CD4-positive, alpha-beta memory T cell (primary cell): ENCODE results near the gene HOMER2. TPM values are rescaled to one million over a fixed set of nuclear protein-coding genes. Genes with fewer than 3 reads are reported as not detected.

Experiments used
- CTCF ChIA-PET: fragments of 350-600 bp; sonication (Branson Sonifier 250); formaldehyde crosslinking; loops from one replicate; lab custom pipeline; 2021; ENCODE audit warnings: inconsistent platforms; ENCODE audit not compliant: partially characterized antibody; lab: Charles Lee
- POLR2A ChIA-PET: fragments of 350-600 bp; sonication (Branson Sonifier 250); formaldehyde crosslinking; loops from one replicate; lab custom pipeline; 2021; ENCODE audit not compliant: partially characterized antibody; lab: Charles Lee
- DNase-seq, 5 donors: peaks; one replicate each; pipeline versions ENCODE4 v3.0.0 to v3.0.0-alpha.2; 2020 to 2022; ENCODE audit warnings: mixed read lengths in 1 of 5
- H3K27ac ChIP-seq: one replicate; pipeline ENCODE4 v1.7.0; 2013; ENCODE audit warnings: low read depth, low read length
- H3K27me3 ChIP-seq: 2 replicates; pipeline ENCODE4 v1.7.0; 2013; ENCODE audit warnings: mild to moderate bottlenecking, low read length, moderate library complexity; ENCODE audit not compliant: insufficient read depth
- H3K36me3 ChIP-seq: 2 replicates; pipeline ENCODE4 v1.7.0; 2013; ENCODE audit warnings: mild to moderate bottlenecking, low read length, moderate library complexity; ENCODE audit not compliant: insufficient read depth
- H3K4me1 ChIP-seq: 2 replicates; pipeline ENCODE4 v1.7.0; 2013; ENCODE audit warnings: mild to moderate bottlenecking, low read length, moderate library complexity; ENCODE audit not compliant: insufficient read depth
- H3K4me3 ChIP-seq, 2 donors: one replicate each; pipeline ENCODE4 v1.7.0; 2013; ENCODE audit warnings: low read length in 2 of 2, mild to moderate bottlenecking in 1 of 2
- H3K9me3 ChIP-seq, 2 donors: one replicate each; pipeline ENCODE4 v1.7.0; 2013; ENCODE audit warnings: low read length in 2 of 2, control low read depth in 1 of 2; ENCODE audit not compliant: control insufficient read depth in 1 of 2
- H3K27ac Mint-ChIP-seq, 7 donors: one replicate each; pipeline ENCODE4 v1.8.0; 2020 to 2021; ENCODE audit warnings: mixed read lengths in 7 of 7, mild to moderate bottlenecking in 6 of 7, inconsistent platforms in 3 of 7, moderate library complexity in 3 of 7
- H3K27me3 Mint-ChIP-seq, 2 donors: one replicate each; pipeline ENCODE4 v1.8.0; 2020 to 2021; ENCODE audit warnings: mixed read lengths in 2 of 2
- H3K36me3 Mint-ChIP-seq, 2 donors: one replicate each; pipeline ENCODE4 v1.8.0; 2020 to 2021; ENCODE audit warnings: mixed read lengths in 2 of 2, inconsistent platforms in 1 of 2, mild to moderate bottlenecking in 1 of 2
- H3K4me1 Mint-ChIP-seq, 4 donors: one replicate each; pipeline ENCODE4 v1.8.0; 2020 to 2021; ENCODE audit warnings: mixed read lengths in 4 of 4, mild to moderate bottlenecking in 1 of 4
- H3K4me3 Mint-ChIP-seq, 8 donors: one replicate each; pipeline ENCODE4 v1.8.0; 2020 to 2021; ENCODE audit warnings: mixed read lengths in 8 of 8, mild to moderate bottlenecking in 7 of 8, moderate library complexity in 6 of 8, inconsistent platforms in 3 of 8
- H3K9me3 Mint-ChIP-seq, 8 donors: one replicate each; pipeline ENCODE4 v1.8.0; 2020 to 2021; ENCODE audit warnings: mixed read lengths in 8 of 8, mild to moderate bottlenecking in 5 of 8, inconsistent platforms in 3 of 8, moderate library complexity in 1 of 8
- intact Hi-C: fragments of 100-400 bp; cut with micrococcal nuclease; formaldehyde crosslinking; loops from one replicate; pipeline ENCODE4 v1.15.1; 2023
- polyA plus RNA-seq, 2 donors: library from polyadenylated mRNA; unstranded; fragments of 300-500 nt; fragmentation: Illumina TruSeq; gene quantifications; one replicate each; pipeline ENCODE4 v1.2.3, GENCODE V29; 2021
- total RNA-seq, 2 experiments: library from RNA; stranded (reverse); gene quantifications; one replicate each; pipeline ENCODE4 v1.2.3, GENCODE V29; 2021

Gene HOMER2
- total and polyA plus RNA-seq, 4 experiments from 2014 or later, result 1.5 to 6.5 (median 6.1) TPM; not detected in 1

DNA sequence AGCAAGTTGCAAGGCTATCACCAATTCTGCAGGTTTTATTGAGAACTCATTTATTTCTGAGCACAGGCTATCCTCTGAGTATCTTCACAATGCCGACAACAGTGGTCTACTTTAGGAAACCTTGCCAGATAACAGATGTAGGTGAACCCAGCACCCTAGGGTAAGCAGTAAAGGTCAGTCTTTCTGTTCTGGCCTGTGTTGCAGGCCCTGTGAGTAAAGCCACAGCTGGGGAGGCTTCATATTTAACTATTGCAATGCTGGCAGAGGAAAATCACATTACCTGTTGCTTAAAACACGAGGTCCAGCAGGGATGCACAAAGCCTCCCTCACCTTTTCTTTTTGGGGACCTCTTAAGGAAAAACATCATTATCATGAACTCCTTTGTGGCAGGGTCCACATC is 87.6 kb downstream of the HOMER2 start:
- Histone ChIP-seq H3K27me3 (no peaks in the 10 kb centered on the region), H3K4me3 (no peak overlapping the region), H3K4me1 (no peaks in the 10 kb centered on the region), H3K9me3 (no peaks in the 10 kb centered on the region), H3K36me3 (no peaks in the 10 kb centered on the region), H3K27ac (no peak overlapping the region)
- intact Hi-C loops, result no loop called here
- Mint-ChIP-seq H3K36me3 (no peaks in the 10 kb centered on the region), H3K27ac (no peak overlapping the region), H3K4me1 (no peaks in the 10 kb centered on the region), H3K27me3 (no peaks in the 10 kb centered on the region), H3K4me3 (no peak overlapping the region), H3K9me3 (no peaks in the 10 kb centered on the region)
- ChIA-PET CTCF (no interaction called here), POLR2A (no interaction called here)
- no peak for DNase-seq

DNA sequence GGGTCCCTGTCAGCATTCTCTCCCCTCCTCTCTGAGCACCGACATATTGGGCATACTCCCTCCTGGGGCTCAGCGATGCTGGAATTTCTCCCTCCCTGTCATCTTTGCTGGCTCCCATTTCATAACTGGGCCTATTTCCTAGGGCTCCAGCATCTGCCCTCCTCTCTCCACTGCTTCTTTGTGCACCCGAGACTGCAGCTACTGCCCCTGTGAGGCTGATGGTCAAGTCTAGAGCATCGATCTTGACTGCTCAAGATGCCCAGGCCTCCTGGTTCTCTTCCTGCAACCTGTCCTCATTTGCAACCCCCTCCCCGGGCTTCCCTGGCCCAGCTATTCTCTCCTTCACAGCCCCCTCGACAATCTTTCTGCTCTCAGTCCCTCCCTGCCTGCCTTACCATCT is 89.6 kb downstream of the HOMER2 start:
- Mint-ChIP-seq H3K9me3 (no peaks in the 10 kb centered on the region), H3K27me3 (no peaks in the 10 kb centered on the region), H3K4me3 (no peak overlapping the region), H3K36me3 (no peaks in the 10 kb centered on the region), H3K27ac (no peak overlapping the region), H3K4me1 (no peaks in the 10 kb centered on the region)
- no peak for DNase-seq
- Histone ChIP-seq H3K9me3 (no peaks in the 10 kb centered on the region), H3K4me1 (no peaks in the 10 kb centered on the region), H3K27ac (no peak overlapping the region), H3K4me3 (no peak overlapping the region), H3K27me3 (no peaks in the 10 kb centered on the region), H3K36me3 (no peaks in the 10 kb centered on the region)
- ChIA-PET CTCF (no interaction called here), POLR2A (no interaction called here)
- intact Hi-C loops, result no loop called here

DNA sequence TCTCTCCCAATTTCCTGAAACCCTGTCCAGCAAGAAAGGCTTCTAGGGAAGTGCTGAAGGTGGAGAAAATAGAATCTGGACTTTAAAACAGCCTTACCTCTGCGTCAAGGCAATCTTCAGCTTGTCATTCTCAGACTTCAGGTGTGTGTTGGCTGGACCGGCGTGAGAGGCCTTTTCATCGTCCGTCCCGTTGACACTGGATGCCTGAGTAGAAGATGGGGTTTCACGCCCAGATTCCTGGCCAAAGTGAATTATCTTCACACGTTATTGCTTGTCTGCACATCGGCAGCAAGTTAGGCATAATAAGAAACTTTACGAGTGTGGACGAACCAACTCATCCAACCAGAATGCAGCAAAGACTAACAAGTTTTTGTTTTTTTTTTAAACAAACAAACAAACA is 93.6 kb downstream of the HOMER2 start:
- no peak overlapping the region for H3K4me3 ChIP-seq
- intact Hi-C loops, result no loop called here
- Mint-ChIP-seq H3K4me1 (peaks cover 0 to 6% (median 0%) of the 10 kb centered on the region in 4 donors), H3K36me3 (no peaks in the 10 kb centered on the region), H3K27ac (no peak overlapping the region), H3K27me3 (no peaks in the 10 kb centered on the region), H3K4me3 (no peak overlapping the region), H3K9me3 (no peaks in the 10 kb centered on the region)
- no peaks in the 10 kb centered on the region for H3K4me1 ChIP-seq
- H3K36me3 ChIP-seq, result no peaks in the 10 kb centered on the region
- CTCF ChIA-PET, result no interaction called here
- no peak for DNase-seq
- no peaks in the 10 kb centered on the region for H3K27me3 ChIP-seq
- H3K9me3 ChIP-seq, result no peaks in the 10 kb centered on the region
- POLR2A ChIA-PET, result no interaction called here
- no peak overlapping the region for H3K27ac ChIP-seq

DNA sequence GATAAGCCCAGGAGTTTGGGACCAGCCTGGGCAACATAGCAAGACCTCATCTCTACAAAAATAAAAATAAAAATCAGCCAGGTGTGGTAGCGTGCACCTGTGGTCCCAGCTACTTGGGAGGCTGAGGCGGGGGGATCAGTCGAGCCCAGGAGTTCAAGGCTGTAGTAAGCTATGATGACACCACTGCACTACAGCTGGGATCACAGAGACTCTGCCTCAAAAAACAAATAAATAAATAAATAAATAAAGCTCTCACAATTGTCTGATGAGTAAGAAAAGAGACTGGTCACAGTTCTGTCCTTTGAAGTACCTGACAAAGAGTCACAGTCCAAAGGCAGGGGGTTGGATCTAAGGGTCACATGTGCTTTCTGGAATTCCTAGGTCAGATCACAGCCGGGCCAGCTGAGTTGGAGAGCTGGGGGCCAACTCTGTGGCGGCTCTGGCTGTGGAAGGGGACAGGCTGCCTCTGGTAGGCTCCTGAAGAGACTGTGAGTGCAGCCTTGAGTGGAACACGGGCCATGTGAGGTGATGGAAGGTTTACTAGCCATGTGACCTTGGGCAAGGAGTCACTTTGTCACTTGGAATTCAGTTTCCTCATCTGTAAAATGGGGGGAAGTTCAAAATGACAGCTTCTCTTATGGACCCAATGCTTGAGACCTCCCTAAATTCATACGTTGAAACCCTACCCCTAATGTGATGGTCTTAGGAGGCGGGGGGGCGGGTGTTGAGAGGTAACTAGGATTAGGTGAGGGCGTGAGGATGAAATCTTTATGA is 95.9 kb downstream of the HOMER2 start:
- Mint-ChIP-seq H3K36me3 (no peaks in the 10 kb centered on the region), H3K4me3 (no peak overlapping the region), H3K27me3 (no peaks in the 10 kb centered on the region), H3K9me3 (no peaks in the 10 kb centered on the region), H3K27ac (no peak overlapping the region), H3K4me1 (peaks cover 0 to 7% (median 3%) of the 10 kb centered on the region in 4 donors)
- Histone ChIP-seq H3K4me1 (no peaks in the 10 kb centered on the region), H3K27ac (no peak overlapping the region), H3K9me3 (no peaks in the 10 kb centered on the region), H3K4me3 (no peak overlapping the region), H3K27me3 (no peaks in the 10 kb centered on the region), H3K36me3 (no peaks in the 10 kb centered on the region)
- POLR2A ChIA-PET, result no interaction called here
- intact Hi-C loops, result no loop called here
- CTCF ChIA-PET, result no interaction called here
- no peak for DNase-seq

DNA sequence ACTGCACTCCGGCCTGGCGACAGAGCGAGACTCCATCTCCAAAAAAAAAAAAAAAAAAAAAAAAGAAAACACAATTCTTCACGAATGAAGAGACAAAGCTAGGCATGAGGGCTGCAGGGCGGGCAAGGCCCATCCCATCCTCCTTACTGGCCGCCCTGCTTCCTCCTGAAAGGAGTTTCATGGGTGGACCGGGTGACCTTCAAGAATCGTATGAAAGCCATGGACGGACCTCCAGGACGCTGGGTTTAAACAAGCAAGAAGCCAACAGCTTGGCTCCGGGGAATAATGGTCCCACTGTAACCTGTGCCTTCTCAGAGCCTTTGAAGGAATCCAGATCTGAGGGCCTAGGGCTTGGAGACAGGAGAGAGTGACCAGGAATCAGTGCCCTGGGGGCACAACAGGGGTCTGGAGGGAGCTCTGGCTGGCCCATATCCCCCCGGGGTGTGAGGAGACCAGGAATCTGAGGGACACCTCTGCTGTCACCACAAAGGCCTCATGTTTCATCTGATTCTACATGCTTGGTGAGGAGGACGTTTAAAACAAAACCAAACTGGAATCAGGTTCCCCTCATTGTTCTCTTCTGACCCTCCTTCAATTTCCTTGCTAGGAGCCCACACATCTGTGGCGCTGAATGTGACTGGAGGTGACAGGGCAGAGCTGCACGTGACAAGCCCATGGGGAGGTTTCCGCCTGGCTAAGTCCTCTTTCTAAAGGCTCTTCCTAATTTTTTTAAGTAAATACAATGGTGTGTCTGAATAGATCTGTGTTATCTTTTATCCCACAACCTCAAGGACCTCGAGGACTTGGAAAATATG is 97.0 kb downstream of the HOMER2 start:
- Mint-ChIP-seq H3K4me3 (peak overlapping the region in 1 of 8 donors; percentile 16), H3K27ac (peak overlapping the region in 2 of 7 donors; percentile 22 to 31), H3K36me3 (no peaks in the 10 kb centered on the region), H3K4me1 (peaks cover 0 to 7% (median 3%) of the 10 kb centered on the region in 4 donors), H3K27me3 (no peaks in the 10 kb centered on the region), H3K9me3 (no peaks in the 10 kb centered on the region)
- H3K27me3 ChIP-seq, result no peaks in the 10 kb centered on the region
- H3K4me1 ChIP-seq, result no peaks in the 10 kb centered on the region
- H3K4me3 ChIP-seq, result no peak overlapping the region
- no peak for DNase-seq
- POLR2A ChIA-PET, result no interaction called here
- CTCF ChIA-PET, result no interaction called here
- H3K9me3 ChIP-seq, result no peaks in the 10 kb centered on the region
- no peaks in the 10 kb centered on the region for H3K36me3 ChIP-seq
- H3K27ac ChIP-seq, result no peak overlapping the region
- intact Hi-C loops, result no loop called here

DNA sequence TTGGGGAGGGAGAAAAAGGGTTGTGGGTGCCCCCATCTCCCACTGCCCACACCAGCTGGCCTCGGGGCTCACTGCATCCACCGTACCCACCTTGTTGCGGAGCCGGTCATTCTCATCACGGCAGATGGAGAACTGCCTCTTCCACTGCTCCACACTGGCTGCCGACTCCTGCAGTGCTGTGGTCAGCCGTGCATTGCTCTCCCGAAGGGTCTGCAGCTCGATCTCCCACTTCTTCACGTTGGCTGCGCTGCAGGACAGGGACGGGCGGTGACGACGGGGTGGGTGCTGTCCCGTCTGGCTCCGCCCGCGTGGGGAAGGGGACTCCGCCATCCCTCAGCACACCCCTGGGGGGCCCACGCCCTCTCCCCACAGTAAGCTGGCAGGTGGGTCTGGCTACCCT is 98.0 kb downstream of the HOMER2 start:
- POLR2A ChIA-PET, result no interaction called here
- H3K4me3 ChIP-seq, result no peak overlapping the region
- intact Hi-C loops, result no loop called here
- peaks cover 0 to 10% (median 4%) of the 10 kb centered on the region in 4 donors for H3K4me1 Mint-ChIP-seq
- no peaks in the 10 kb centered on the region for H3K27me3 Mint-ChIP-seq
- no peak overlapping the region for H3K27ac Mint-ChIP-seq
- no peak overlapping the region for H3K27ac ChIP-seq
- H3K36me3 Mint-ChIP-seq, result no peaks in the 10 kb centered on the region
- no peaks in the 10 kb centered on the region for H3K27me3 ChIP-seq
- H3K9me3 ChIP-seq, result no peaks in the 10 kb centered on the region
- H3K4me1 ChIP-seq, result no peaks in the 10 kb centered on the region
- no peaks in the 10 kb centered on the region for H3K9me3 Mint-ChIP-seq
- no peak for DNase-seq
- H3K4me3 Mint-ChIP-seq, result no peak overlapping the region
- no peaks in the 10 kb centered on the region for H3K36me3 ChIP-seq
- CTCF ChIA-PET, result no interaction called here

DNA sequence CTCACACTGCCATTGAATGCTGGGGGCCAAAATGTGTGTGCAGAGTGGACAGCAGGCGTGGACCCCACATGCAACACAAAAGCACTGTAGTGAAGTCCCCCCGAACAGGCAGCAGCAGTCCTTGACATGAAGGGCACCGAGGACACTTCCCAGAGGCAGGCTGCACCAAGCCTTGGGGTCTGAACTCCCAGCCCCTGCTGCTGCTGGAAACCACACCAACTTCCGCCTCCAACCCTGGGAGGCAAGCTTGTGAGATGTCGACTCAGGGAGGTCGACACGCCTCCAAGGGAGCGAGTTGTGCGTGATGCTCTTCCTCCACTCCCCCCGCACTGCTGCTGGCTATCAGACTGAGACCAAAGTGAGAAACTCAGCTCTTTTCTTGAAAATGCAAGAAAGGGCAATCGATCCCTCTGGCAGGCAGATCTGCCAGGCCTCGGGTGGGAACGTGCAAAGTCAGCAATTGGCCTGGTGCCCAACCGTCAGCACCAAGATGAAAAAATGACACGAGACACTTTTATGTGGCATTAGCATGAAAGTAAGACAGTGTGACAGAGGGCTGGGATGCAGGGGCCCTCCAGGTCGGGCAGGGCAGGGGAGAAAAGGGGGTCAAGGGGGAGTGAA is 99.5 kb downstream of the HOMER2 start:
- no peaks in the 10 kb centered on the region for H3K36me3 ChIP-seq
- POLR2A ChIA-PET, result no interaction called here
- no peak overlapping the region for H3K4me3 ChIP-seq
- H3K27me3 ChIP-seq, result no peaks in the 10 kb centered on the region
- CTCF ChIA-PET, result no interaction called here
- no peak for DNase-seq
- intact Hi-C loops, result no loop called here
- no peak overlapping the region for H3K27ac ChIP-seq
- H3K4me1 ChIP-seq, result no peaks in the 10 kb centered on the region
- peaks cover 0 to 15% (median 6%) of the 10 kb centered on the region in 4 donors for H3K4me1 Mint-ChIP-seq
- no peaks in the 10 kb centered on the region for H3K36me3 Mint-ChIP-seq
- no peaks in the 10 kb centered on the region for H3K9me3 ChIP-seq
- H3K27me3 Mint-ChIP-seq, result no peaks in the 10 kb centered on the region
- no peak overlapping the region for H3K27ac Mint-ChIP-seq
- H3K9me3 Mint-ChIP-seq, result no peaks in the 10 kb centered on the region
- H3K4me3 Mint-ChIP-seq, result no peak overlapping the region
